IPS-18c (cell line): ENCODE measurements around the gene FAM229A.

ENCODE experiments used
- H3K4me3 ChIP-seq: 2 replicates; pipeline ENCODE4 v1.7.0; 2013; ENCODE audit warnings: low read depth, mild to moderate bottlenecking, low read length, moderate library complexity; ENCODE audit not compliant: insufficient read depth
- H3K9me3 ChIP-seq: one replicate; pipeline ENCODE4 v1.6.1; 2013; ENCODE audit warnings: mild to moderate bottlenecking, low read length, moderate library complexity; ENCODE audit not compliant: control insufficient read depth, insufficient read depth

Gene FAM229A

GRCh38 chr1:32353886-32354570, 8.3 kb downstream of the FAM229A start:
- Histone ChIP-seq H3K4me3 (no peak overlapping the region; the same call in 1 of the 2 replicates), H3K9me3 (peaks cover 7% of the 10 kb centered on the region)

DNA sequence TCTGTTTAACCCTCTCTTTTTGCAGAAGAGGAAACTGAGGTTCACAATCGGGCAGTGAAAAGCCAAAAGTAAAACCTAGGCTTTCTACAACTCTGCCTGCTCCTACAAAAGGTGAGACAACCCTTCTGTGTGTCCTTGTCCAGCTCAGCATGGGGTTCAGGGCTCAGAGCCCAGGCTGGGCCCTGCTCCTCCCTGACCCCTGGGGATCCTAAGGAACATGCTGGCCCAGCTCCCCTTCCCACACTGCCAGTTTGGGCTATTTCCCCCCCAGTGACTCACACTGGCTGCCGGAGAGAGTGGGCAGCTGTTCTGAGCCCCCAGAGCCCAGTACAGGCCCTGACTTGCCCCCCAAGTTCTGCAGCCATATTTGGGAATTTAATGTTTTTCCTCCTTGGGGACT, 8.9 kb downstream of the FAM229A start:
- no peak overlapping the region for H3K4me3 ChIP-seq
- peaks cover 7% of the 10 kb centered on the region for H3K9me3 ChIP-seq

- no peak overlapping the region for H3K4me3 ChIP-seq
Observed at GRCh38 chr1:32352831-32353383, 9.4 kb downstream of the FAM229A start.

GRCh38 chr1:32352239-32352745, 10.0 kb downstream of the FAM229A start:
- Histone ChIP-seq H3K9me3 (peaks cover 7% of the 10 kb centered on the region), H3K4me3 (peak overlapping the region; percentile 65; the same call in 1 of the 2 replicates)

More at GRCh38 chr1:32352831-32353383, 9.4 kb downstream of the FAM229A start:
- H3K9me3 ChIP-seq, result peaks cover 7% of the 10 kb centered on the region

GRCh38 chr1:32351399-32352238, 10.7 kb downstream of the FAM229A start:
- peak overlapping the region; percentile 88 for H3K4me3 ChIP-seq
- peaks cover 7% of the 10 kb centered on the region for H3K9me3 ChIP-seq

DNA sequence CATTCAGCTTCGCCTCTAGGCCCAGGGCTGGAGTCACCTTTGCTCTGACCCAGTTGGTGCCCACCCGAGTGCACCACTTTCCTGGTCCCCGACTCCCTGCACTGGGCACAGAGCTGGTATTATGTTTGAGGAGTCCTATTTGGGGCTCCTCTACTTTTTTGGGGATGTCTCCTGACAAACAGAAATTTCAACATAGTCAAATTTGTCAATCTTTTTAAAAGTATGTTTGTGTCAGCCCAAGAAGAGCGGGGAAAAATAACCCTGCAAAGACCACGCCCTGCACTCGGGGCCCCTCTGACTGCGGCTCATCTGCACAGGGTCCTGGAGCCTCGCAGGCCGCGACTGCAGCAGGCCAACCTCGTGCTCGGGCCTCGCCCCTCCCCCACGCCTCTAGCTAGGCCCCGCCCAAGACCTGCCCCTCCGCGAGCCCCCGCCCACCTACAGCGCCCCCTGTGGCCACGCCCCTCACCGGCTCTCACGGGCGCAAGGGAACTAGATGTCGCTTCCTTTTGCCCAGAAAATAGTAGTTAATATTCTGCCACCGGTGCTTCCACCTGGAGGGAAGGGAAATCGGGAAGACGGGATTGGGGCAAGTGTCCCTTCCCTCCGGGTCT, 11.4 kb downstream of the FAM229A start:
- peak overlapping the region; percentile 88 for H3K4me3 ChIP-seq
- peaks cover 7% of the 10 kb centered on the region for H3K9me3 ChIP-seq

GRCh38 chr1:32349211-32349708, 13.0 kb downstream of the FAM229A start:
- H3K9me3 ChIP-seq, result peaks cover 7% of the 10 kb centered on the region

GRCh38 chr1:32346532-32347157, 15.6 kb downstream of the FAM229A start:
- peaks cover 7% of the 10 kb centered on the region for H3K9me3 ChIP-seq

More at GRCh38 chr1:32349211-32349708, 13.0 kb downstream of the FAM229A start:
- no peak overlapping the region for H3K4me3 ChIP-seq

DNA sequence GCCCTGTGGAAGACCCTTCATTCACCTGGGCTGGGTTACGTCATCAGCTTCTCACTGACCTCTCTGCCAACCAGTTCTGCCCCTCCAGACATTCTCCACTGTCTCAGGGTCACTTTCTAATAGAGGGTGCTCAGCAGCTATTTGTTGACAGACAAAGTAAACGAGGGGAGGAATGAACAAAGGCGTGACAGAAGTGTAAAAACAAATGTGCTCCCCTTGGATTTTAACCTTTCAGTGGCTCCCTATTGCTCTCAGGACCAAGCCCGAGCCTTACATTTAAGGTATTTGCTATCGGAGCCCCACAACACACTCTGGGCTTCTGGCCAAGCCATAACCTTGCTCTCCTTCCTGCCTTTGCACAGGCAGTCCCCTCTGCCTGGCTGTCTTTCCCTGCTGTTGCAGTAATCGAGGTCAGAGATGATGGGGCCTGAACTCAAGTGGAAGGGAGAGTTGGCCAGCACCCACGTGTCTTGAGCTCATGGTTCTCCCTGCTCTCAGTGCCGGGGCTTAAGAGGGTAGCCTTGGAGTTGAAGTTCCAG, 16.9 kb downstream of the FAM229A start:
- Histone ChIP-seq H3K9me3 (peaks cover 1% of the 10 kb centered on the region), H3K4me3 (no peak overlapping the region)

More at GRCh38 chr1:32346532-32347157, 15.6 kb downstream of the FAM229A start:
- H3K4me3 ChIP-seq, result no peak overlapping the region

DNA sequence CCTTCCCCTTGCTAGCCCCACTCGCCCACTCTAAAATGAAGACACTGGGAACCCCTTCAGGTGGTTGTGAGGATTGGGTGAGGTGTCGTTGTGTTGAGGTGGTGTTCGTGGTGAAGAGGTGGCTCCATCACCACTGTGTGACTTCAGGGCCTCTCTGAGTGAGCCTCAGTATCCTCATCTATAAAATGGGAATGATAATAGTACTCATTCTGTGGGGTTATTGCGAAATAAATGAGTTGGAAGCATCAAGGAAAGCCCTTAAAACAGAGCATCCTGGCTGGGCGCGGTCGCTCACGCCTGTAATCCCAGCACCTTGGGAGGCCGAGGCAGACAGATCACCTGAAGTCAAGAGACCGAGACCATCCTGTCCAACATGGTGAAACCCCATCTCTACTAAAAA, 19.6 kb downstream of the FAM229A start:
- no peaks in the 10 kb centered on the region for H3K9me3 ChIP-seq
- no peak overlapping the region for H3K4me3 ChIP-seq

GRCh38 chr1:32341971-32342370, 20.3 kb downstream of the FAM229A start:
- Histone ChIP-seq H3K9me3 (no peaks in the 10 kb centered on the region), H3K4me3 (no peak overlapping the region)

GRCh38 chr1:32341186-32341757, 21.0 kb downstream of the FAM229A start:
- H3K4me3 ChIP-seq, result no peak overlapping the region
- H3K9me3 ChIP-seq, result no peaks in the 10 kb centered on the region

- no peak overlapping the region for H3K4me3 ChIP-seq
- no peaks in the 10 kb centered on the region for H3K9me3 ChIP-seq
Observed at GRCh38 chr1:32339363-32339978, 22.8 kb downstream of the FAM229A start.

DNA sequence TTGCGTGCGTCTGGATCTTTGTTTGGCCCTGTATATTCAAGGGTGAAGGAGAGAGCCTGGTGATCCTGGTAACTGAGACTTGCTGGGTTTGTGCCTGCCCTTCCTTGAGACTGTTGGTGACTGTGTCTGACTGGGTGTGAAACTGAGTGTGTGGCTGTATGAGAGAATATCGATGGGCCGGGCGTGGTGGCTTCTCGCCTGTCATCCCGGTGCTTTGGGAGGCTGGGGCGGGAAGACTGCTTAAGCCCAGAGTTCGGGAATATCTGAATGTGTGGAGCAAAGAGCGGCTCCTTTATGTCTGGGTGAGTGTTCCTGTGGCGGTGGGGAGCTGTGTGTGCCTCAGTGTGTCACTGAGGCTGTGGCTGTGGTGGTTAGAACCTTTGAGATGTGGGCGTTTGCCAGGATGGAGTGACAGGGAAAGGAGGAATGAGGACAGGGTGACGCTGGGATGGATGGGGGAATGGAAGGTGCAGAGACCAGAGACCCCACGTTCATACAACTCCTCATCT, 23.6 kb downstream of the FAM229A start:
- Histone ChIP-seq H3K4me3 (no peak overlapping the region), H3K9me3 (no peaks in the 10 kb centered on the region)

- Histone ChIP-seq H3K9me3 (no peaks in the 10 kb centered on the region), H3K4me3 (no peak overlapping the region)
Observed at GRCh38 chr1:32337855-32338636, 24.2 kb downstream of the FAM229A start.
